ENCODE results near the gene NCAPD3.

GRCh38 chr11:134153147-134153905 lies 70.4 kb downstream of the NCAPD3 start:
- TF ChIP-seq CTCF (IDR thresholded peaks at IDR 0.05; ENCODE audit: low read depth, low read length): no peak
- no peak for TF ChIP-seq POLR2A (IDR thresholded peaks at IDR 0.05; ENCODE audit: extremely low read depth, insufficient read length)
